ENCODE data around the gene ADCY9. TPM values are rescaled to one million over a fixed set of nuclear protein-coding genes. Genes with fewer than 3 reads are reported as not detected.
"Not testable (repeated sequence)": the region's sequence is repeated elsewhere in the genome, so short reads cannot be mapped to it uniquely, and the experiment has no call there.

Gene ADCY9
- total RNA-seq, 1 donor from 2014 or later = 6.7 TPM

GRCh38 chr16:4094127-4094773, 22.0 kb downstream of the ADCY9 start:
- DNase-seq (ENCODE audit: low read depth in 2 of 2) = no peak

- no peak for DNase-seq (ENCODE audit: low read depth in 2 of 2)
These were observed 22.6 kb downstream of the ADCY9 start for GRCh38 chr16:4093495-4094126.

- no peak for DNase-seq (ENCODE audit: low read depth in 2 of 2)
These were observed 23.5 kb downstream of the ADCY9 start for GRCh38 chr16:4092547-4093265.

- DNase-seq (ENCODE audit: low read depth in 2 of 2) = no peak
These were observed 24.8 kb downstream of the ADCY9 start for GRCh38 chr16:4091240-4092012.

GRCh38 chr16:4090351-4090851, 25.8 kb downstream of the ADCY9 start:
- peak; percentile 19 to 20 for DNase-seq (ENCODE audit: low read depth in 2 of 2)

- DNase-seq (ENCODE audit: low read depth in 2 of 2) = no peak
These were observed 26.4 kb downstream of the ADCY9 start for GRCh38 chr16:4089811-4090301.

GRCh38 chr16:4089251-4089810, 26.9 kb downstream of the ADCY9 start:
- DNase-seq (ENCODE audit: low read depth in 2 of 2) = no peak

- DNase-seq (ENCODE audit: low read depth in 2 of 2) = no peak
These were observed 28.2 kb downstream of the ADCY9 start for GRCh38 chr16:4087990-4088577.

- no peak for DNase-seq (ENCODE audit: low read depth in 2 of 2)
These were observed 28.9 kb downstream of the ADCY9 start for GRCh38 chr16:4087099-4087885.

- DNase-seq (ENCODE audit: low read depth in 2 of 2) = no peak
These were observed 30.1 kb downstream of the ADCY9 start for GRCh38 chr16:4086153-4086552.

GRCh38 chr16:4085405-4085970, 30.8 kb downstream of the ADCY9 start:
- DNase-seq (ENCODE audit: low read depth in 2 of 2) = no peak

- no peak for DNase-seq (ENCODE audit: low read depth in 2 of 2)
These were observed 32.8 kb downstream of the ADCY9 start for GRCh38 chr16:4083347-4083870.

GRCh38 chr16:4082474-4083044, 33.7 kb downstream of the ADCY9 start:
- DNase-seq (ENCODE audit: low read depth in 2 of 2) = no peak

GRCh38 chr16:4081521-4082021, 34.7 kb downstream of the ADCY9 start:
- no peak for DNase-seq (ENCODE audit: low read depth in 2 of 2)

- no peak for DNase-seq (ENCODE audit: low read depth in 2 of 2)
These were observed 35.2 kb downstream of the ADCY9 start for GRCh38 chr16:4081047-4081446.

GRCh38 chr16:4077174-4077649, 39.0 kb downstream of the ADCY9 start:
- no peak for DNase-seq (ENCODE audit: low read depth in 2 of 2)

GRCh38 chr16:4075534-4075933, 40.7 kb downstream of the ADCY9 start:
- no peak for DNase-seq (ENCODE audit: low read depth in 2 of 2)

- not testable (repeated sequence) for DNase-seq (ENCODE audit: low read depth in 2 of 2)
These were observed 43.1 kb downstream of the ADCY9 start for GRCh38 chr16:4073150-4073549.
